ENCODE measurements around the gene BLVRA.

Gene BLVRA

GRCh38 chr7:43749383-43749940 lies 9.0 kb upstream of the BLVRA start:
- DNase-seq (ENCODE audit: low read depth in 2 of 3, low spot score in 2 of 3), result no peak

- DNase-seq (ENCODE audit: low read depth in 2 of 3, low spot score in 2 of 3), result no peak
Measured at GRCh38 chr7:43750016-43750887, 8.2 kb upstream of the BLVRA start.

GRCh38 chr7:43752411-43752810 lies 6.1 kb upstream of the BLVRA start:
- no peak for DNase-seq (ENCODE audit: low read depth in 2 of 3, low spot score in 2 of 3)

GRCh38 chr7:43753271-43753810 lies 5.1 kb upstream of the BLVRA start:
- no peak for DNase-seq (ENCODE audit: low read depth in 2 of 3, low spot score in 2 of 3)

- DNase-seq (ENCODE audit: low read depth in 2 of 3, low spot score in 2 of 3), result no peak
Measured at GRCh38 chr7:43753843-43754242, 4.6 kb upstream of the BLVRA start.

GRCh38 chr7:43754596-43754995 lies 3.9 kb upstream of the BLVRA start:
- no peak for DNase-seq (ENCODE audit: low read depth in 2 of 3, low spot score in 2 of 3)

GRCh38 chr7:43756368-43757072 lies 2.0 kb upstream of the BLVRA start:
- no peak for DNase-seq (ENCODE audit: low read depth in 2 of 3, low spot score in 2 of 3)

- DNase-seq (ENCODE audit: low read depth in 2 of 3, low spot score in 2 of 3), result no peak
Measured at GRCh38 chr7:43757073-43757720, 1.3 kb upstream of the BLVRA start.

GRCh38 chr7:43758822-43759683 lies 573 bp downstream of the BLVRA start:
- DNase-seq (ENCODE audit: low read depth in 2 of 3, low spot score in 2 of 3), result peak in 1 of 3 experiments; percentile 25

- no peak for DNase-seq (ENCODE audit: low read depth in 2 of 3, low spot score in 2 of 3)
Measured at GRCh38 chr7:43760861-43761260, 2.4 kb downstream of the BLVRA start.

GRCh38 chr7:43761382-43761781 lies 2.9 kb downstream of the BLVRA start:
- DNase-seq (ENCODE audit: low read depth in 2 of 3, low spot score in 2 of 3), result no peak

GRCh38 chr7:43761938-43762692 lies 3.6 kb downstream of the BLVRA start:
- no peak for DNase-seq (ENCODE audit: low read depth in 2 of 3, low spot score in 2 of 3)

- DNase-seq (ENCODE audit: low read depth in 2 of 3, low spot score in 2 of 3), result no peak
Measured at GRCh38 chr7:43763183-43763582, 4.7 kb downstream of the BLVRA start.

GRCh38 chr7:43764039-43764761 lies 5.7 kb downstream of the BLVRA start:
- DNase-seq (ENCODE audit: low read depth in 2 of 3, low spot score in 2 of 3), result no peak

- DNase-seq (ENCODE audit: low read depth in 2 of 3, low spot score in 2 of 3), result no peak
Measured at GRCh38 chr7:43764807-43765491, 6.5 kb downstream of the BLVRA start.

GRCh38 chr7:43766564-43766963 lies 8.1 kb downstream of the BLVRA start:
- DNase-seq (ENCODE audit: low read depth in 2 of 3, low spot score in 2 of 3), result no peak

GRCh38 chr7:43767311-43767710 lies 8.8 kb downstream of the BLVRA start:
- no peak for DNase-seq (ENCODE audit: low read depth in 2 of 3, low spot score in 2 of 3)

GRCh38 chr7:43768201-43768886 lies 9.9 kb downstream of the BLVRA start:
- DNase-seq (ENCODE audit: low read depth in 2 of 3, low spot score in 2 of 3), result no peak

Data from activated CD8-positive, alpha-beta memory T cell treated with anti-CD3 and anti-CD28 coated beads for 48 hours (primary cell).